SK-N-SH (cell line): ENCODE measurements around the gene ZFAND4. TPM values are rescaled to one million over a fixed set of nuclear protein-coding genes. Genes with fewer than 3 reads are reported as not detected.

Experiments
- CTCF ChIA-PET: fragments of 300-600, 350-600 bp; formaldehyde crosslinking; extraction: SDS; loops from one replicate; lab custom pipeline; 2021; lab: Yijun Ruan, JAX
- POLR2A ChIA-PET: fragments of 350-600 bp; sonication (Branson Sonifier 250); formaldehyde crosslinking; extraction: SDS; loops from one replicate; lab custom pipeline; 2020; ENCODE audit warnings: antibody characterized with exemption, inconsistent platforms; lab: Yijun Ruan, JAX
- DNase-seq: peaks from one replicate; pipeline ENCODE4 v3.0.0; 2012
- H2AFZ ChIP-seq: fragments of 200-600 bp; sonication (generic); 2 replicates; pipeline ENCODE4 v1.8.1; 2016; ENCODE audit warnings: antibody characterized with exemption, mild to moderate bottlenecking, low read depth
- H3F3A ChIP-seq: fragments of 200-600 bp; sonication (generic); replicated peaks from 2 replicates; pipeline ENCODE3; 2016; ENCODE audit warnings: antibody characterized with exemption, mild to moderate bottlenecking; ENCODE audit not compliant: insufficient read depth
- H3K27ac ChIP-seq, 2 experiments: fragments of 200-500 bp in 1 of 2; fragments of 200-600 bp in 1 of 2; sonication (Bioruptor generic) in 1 of 2; sonication (generic), shearing (Covaris generic) in 1 of 2; 2 replicates each; pipeline versions ENCODE4 v1.5.1 to v1.6.1; 2014 to 2016; ENCODE audit warnings: low read depth in 2 of 2, inconsistent platforms in 1 of 2, low read length in 1 of 2, mild to moderate bottlenecking in 1 of 2, mixed read lengths in 1 of 2
- H3K27me3 ChIP-seq: fragments of 200-600 bp; sonication (generic), shearing (Covaris generic); 2 replicates; pipeline ENCODE4 v1.6.1; 2016; ENCODE audit warnings: mixed run types; ENCODE audit not compliant: insufficient read depth
- H3K36me3 ChIP-seq, 2 experiments: fragments of 200-500 bp in 1 of 2; fragments of 200-600 bp in 1 of 2; sonication (Bioruptor generic) in 1 of 2; sonication (generic) in 1 of 2; replicated peaks in 1 of 2; 2 replicates each; pipeline versions ENCODE3 to v1.5.1; 2014 to 2016; ENCODE audit warnings: low read length in 1 of 2, mild to moderate bottlenecking in 1 of 2; ENCODE audit not compliant: insufficient read depth in 2 of 2, control insufficient read depth in 1 of 2
- H3K4me1 ChIP-seq, 2 experiments: fragments of 200-500 bp in 1 of 2; fragments of 200-600 bp in 1 of 2; sonication (Bioruptor generic) in 1 of 2; sonication (generic), shearing (Covaris generic) in 1 of 2; 2 replicates each; pipeline versions ENCODE4 v1.5.1 to v1.6.1; 2014 to 2016; ENCODE audit warnings: low read depth in 1 of 2, low read length in 1 of 2, mixed run types in 1 of 2; ENCODE audit not compliant: insufficient read depth in 2 of 2, control insufficient read depth in 1 of 2
- H3K4me2 ChIP-seq: fragments of 200-600 bp; sonication (generic), shearing (Covaris generic); 2 replicates; pipeline ENCODE4 v1.6.1; 2017; ENCODE audit warnings: mixed run types
- H3K4me3 ChIP-seq, 2 experiments: fragments of 200-500 bp in 1 of 2; fragments of 200-600 bp in 1 of 2; sonication (Bioruptor generic) in 1 of 2; sonication (generic), shearing (Covaris generic) in 1 of 2; 2 replicates each; pipeline versions ENCODE4 v1.5.1 to v1.8.1; 2014 to 2016; ENCODE audit warnings: low read depth in 2 of 2, inconsistent platforms in 1 of 2, low read length in 1 of 2, mild to moderate bottlenecking in 1 of 2, mixed read lengths in 1 of 2, moderate library complexity in 1 of 2
- H3K79me2 ChIP-seq: fragments of 200-600 bp; sonication (generic); 2 replicates; pipeline ENCODE4 v1.8.1; 2017; ENCODE audit warnings: mild to moderate bottlenecking; ENCODE audit not compliant: insufficient read depth
- H3K9ac ChIP-seq: fragments of 200-600 bp; sonication (generic); 2 replicates; pipeline ENCODE4 v1.6.1; 2017; ENCODE audit warnings: mixed run types
- H3K9me2 ChIP-seq: fragments of 200-600 bp; sonication (generic); 2 replicates; pipeline ENCODE4 v1.6.1; 2017; ENCODE audit warnings: mixed run types
- H3K9me3 ChIP-seq: fragments of 200-600 bp; sonication (generic); 2 replicates; pipeline ENCODE4 v1.6.1; 2017; ENCODE audit warnings: mixed run types, mild to moderate bottlenecking, moderate library complexity
- H4K20me1 ChIP-seq: fragments of 200-600 bp; sonication (generic); 2 replicates; pipeline ENCODE4 v1.6.1; 2017; ENCODE audit warnings: mild to moderate bottlenecking, mixed run types; ENCODE audit not compliant: insufficient read depth
- ELF1 ChIP-seq: IDR thresholded peaks from 2 replicates; pipeline ENCODE4 v1.4.0; 2012
- EP300 ChIP-seq, 2 experiments: IDR thresholded peaks; 2 replicates each; pipeline versions ENCODE4 v1.4.0 to v1.6.1; 2012; ENCODE audit warnings: borderline replicate concordance in 1 of 2, low read depth in 1 of 2, low read length in 1 of 2
- FOSL2 ChIP-seq: IDR thresholded peaks from 2 replicates; pipeline ENCODE4 v1.4.0; 2012; ENCODE audit warnings: low read depth, mild to moderate bottlenecking, moderate library complexity, borderline replicate concordance
- FOXM1 ChIP-seq: IDR thresholded peaks from 2 replicates; pipeline ENCODE4 v1.4.0; 2012; ENCODE audit warnings: low read depth, mild to moderate bottlenecking
- JUND ChIP-seq: IDR thresholded peaks from 2 replicates; pipeline ENCODE4 v1.4.0; 2012
- MAX ChIP-seq: IDR thresholded peaks from 2 replicates; pipeline ENCODE4 v1.4.0; 2012; ENCODE audit warnings: low read depth
- MXI1 ChIP-seq: IDR thresholded peaks from 2 replicates; pipeline ENCODE4 v1.6.1; 2012; ENCODE audit warnings: mild to moderate bottlenecking, low read depth, low read length, improper control_type of control experiment
- NFIC ChIP-seq: IDR thresholded peaks from 2 replicates; pipeline ENCODE4 v1.4.0; 2012; ENCODE audit warnings: borderline replicate concordance
- POLR2AphosphoS5 ChIP-seq: IDR thresholded peaks from 2 replicates; pipeline ENCODE4 v1.6.1; 2012; ENCODE audit warnings: low read depth, low read length
- TAF1 ChIP-seq: IDR thresholded peaks from 2 replicates; pipeline ENCODE4 v1.6.1; 2012; ENCODE audit warnings: low read depth, mild to moderate bottlenecking, low read length, moderate library complexity, borderline replicate concordance
- USF1 ChIP-seq: IDR thresholded peaks from 2 replicates; pipeline ENCODE4 v1.4.0; 2012; ENCODE audit warnings: low read depth, borderline replicate concordance
- USF2 ChIP-seq: fragments of 150-350 bp; IDR thresholded peaks from 2 replicates; pipeline ENCODE4 v1.6.1; 2017; ENCODE audit warnings: antibody characterized with exemption, low read length, low read depth, borderline replicate concordance
- YY1 ChIP-seq: IDR thresholded peaks from 2 replicates; pipeline ENCODE4 v1.4.0; 2012; ENCODE audit warnings: low read depth, mild to moderate bottlenecking
- WGBS: methylation state at CpG from one replicate; pipeline ENCODE4 v1.1.6; 2017; ENCODE audit warnings: low lambda C conversion rate; 5-methylcytosine and 5-hydroxymethylcytosine counted together
- polyA plus RNA-seq, 3 experiments: library from polyadenylated mRNA; depleted of rRNA; stranded (reverse); fragments of >200 nt; gene quantifications; 2 replicates each; pipeline ENCODE4 v1.2.3, GENCODE V29; 2012
- TF ChIP-seq, protein P1 (sequence below): fragments of 150-350 bp; IDR thresholded peaks from 2 replicates; pipeline ENCODE4 v1.6.1; 2016; ENCODE audit warnings: mild to moderate bottlenecking, low read depth, low read length
- TF ChIP-seq, protein P2 (sequence below): IDR thresholded peaks from 2 replicates; pipeline ENCODE4 v1.4.0; 2012; ENCODE audit warnings: low read depth, borderline replicate concordance
- TF ChIP-seq, protein P3 (sequence below): IDR thresholded peaks from 2 replicates; pipeline ENCODE4 v1.6.1; 2012; ENCODE audit warnings: mild to moderate bottlenecking, low read depth, low read length, moderate library complexity
- TF ChIP-seq, protein P4 (sequence below): fragments of 200-600 bp; sonication (generic); IDR thresholded peaks from 2 replicates; pipeline ENCODE4 v1.6.1; 2017; ENCODE audit warnings: antibody characterized with exemption, mild to moderate bottlenecking, moderate library complexity

Gene ZFAND4
- polyA plus RNA-seq, 1 of the 3 experiments (the other 2 are of a cell fraction), result 2.0 TPM

DNA sequence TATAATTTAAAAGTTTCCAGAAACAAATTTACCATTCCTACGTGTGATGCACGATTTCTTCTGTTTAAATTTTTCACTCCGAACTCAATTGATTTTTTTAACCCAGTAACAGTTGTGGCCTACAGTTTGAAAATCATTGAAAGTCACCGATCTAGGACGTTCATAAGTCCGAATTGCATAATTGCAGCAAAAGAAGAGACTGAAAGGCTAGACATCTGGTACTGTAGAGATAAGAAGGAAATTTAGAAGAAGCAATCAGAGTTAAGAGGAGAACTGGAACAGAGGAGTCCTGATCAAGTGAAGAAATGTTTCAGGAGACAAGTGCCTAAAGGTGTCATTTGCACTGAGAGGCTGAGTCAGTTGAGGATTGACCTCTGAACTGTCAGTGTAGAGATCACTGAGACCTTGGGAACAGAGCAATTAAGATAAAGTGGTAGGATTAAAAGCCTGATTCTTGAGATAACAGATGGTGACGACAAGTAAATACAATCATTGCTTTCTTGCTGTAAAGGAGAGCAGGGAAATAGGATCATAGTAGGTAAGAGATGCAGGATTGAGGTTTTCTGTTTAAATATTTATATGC, 73.5 kb downstream of the ZFAND4 start:
- POLR2A ChIA-PET, result no interaction called here
- no peak overlapping the region for H3K27ac ChIP-seq
- H3K9ac ChIP-seq, result no peak overlapping the region
- no peaks in the 10 kb centered on the region for H3K36me3 ChIP-seq
- peaks cover 3% of the 10 kb centered on the region for H3F3A ChIP-seq
- 68% methylated on average over 7 of the region's 7 CpGs for WGBS
- no peaks in the 10 kb centered on the region for H3K27me3 ChIP-seq
- no peak overlapping the region for H3K4me3 ChIP-seq
- no peaks in the 10 kb centered on the region; a peak in 1 of 4 replicates for H3K4me1 ChIP-seq
- no peak overlapping the region for H2AFZ ChIP-seq
- no peak for DNase-seq
- H3K9me3 ChIP-seq, result no peaks in the 10 kb centered on the region
- no peak overlapping the region for H3K4me2 ChIP-seq
- H4K20me1 ChIP-seq, result no peaks in the 10 kb centered on the region
- TF ChIP-seq JUND (no peak), YY1 (no peak), FOXM1 (no peak), EP300 (IDR thresholded peaks at IDR 0.05; ENCODE audit: borderline replicate concordance in 1 of 2, low read depth in 1 of 2, low read length in 1 of 2) (no peak), NFIC (no peak), POLR2AphosphoS5 (no peak), USF2 (no peak), MAX (no peak), ELF1 (no peak), TAF1 (no peak)
- TF ChIP-seq, protein P1, sequence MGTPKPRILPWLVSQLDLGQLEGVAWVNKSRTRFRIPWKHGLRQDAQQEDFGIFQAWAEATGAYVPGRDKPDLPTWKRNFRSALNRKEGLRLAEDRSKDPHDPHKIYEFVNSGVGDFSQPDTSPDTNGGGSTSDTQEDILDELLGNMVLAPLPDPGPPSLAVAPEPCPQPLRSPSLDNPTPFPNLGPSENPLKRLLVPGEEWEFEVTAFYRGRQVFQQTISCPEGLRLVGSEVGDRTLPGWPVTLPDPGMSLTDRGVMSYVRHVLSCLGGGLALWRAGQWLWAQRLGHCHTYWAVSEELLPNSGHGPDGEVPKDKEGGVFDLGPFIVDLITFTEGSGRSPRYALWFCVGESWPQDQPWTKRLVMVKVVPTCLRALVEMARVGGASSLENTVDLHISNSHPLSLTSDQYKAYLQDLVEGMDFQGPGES, result no peak
- peaks cover 2% of the 10 kb centered on the region; the same call in 1 of the 2 replicates for H3K79me2 ChIP-seq
- CTCF ChIA-PET, result interaction anchor here (1.6 to 1.7 kb wide), 2 partner anchors 134 kb away, joined by 5 read pairs; no protein-coding TSS in a partner anchor
- no peaks in the 10 kb centered on the region for H3K9me2 ChIP-seq

- H3K27me3 ChIP-seq, result no peaks in the 10 kb centered on the region
- H3K4me3 ChIP-seq, result no peak overlapping the region
- no peak overlapping the region for H3K9ac ChIP-seq
- no peak for DNase-seq
- peaks cover 3% of the 10 kb centered on the region for H3F3A ChIP-seq
- ChIA-PET CTCF (interaction anchor here (1.6 to 2.0 kb wide), 2 partner anchors 76 to 131 kb away, joined by 5 to 7 read pairs; partner anchors contain the start of gene ZFAND4), POLR2A (no interaction called here)
- 81% methylated on average over 9 of the region's 9 CpGs for WGBS
- no peak overlapping the region for H3K4me2 ChIP-seq
- no peaks in the 10 kb centered on the region for H3K36me3 ChIP-seq
- no peak overlapping the region for H2AFZ ChIP-seq
- H4K20me1 ChIP-seq, result no peaks in the 10 kb centered on the region
- H3K4me1 ChIP-seq, result peaks cover 0 to 7% of the 10 kb centered on the region in 2 experiments; a peak in 2 of 4 replicates
- H3K9me2 ChIP-seq, result no peaks in the 10 kb centered on the region
- peaks cover 23% of the 10 kb centered on the region for H3K79me2 ChIP-seq
- H3K27ac ChIP-seq, result no peak overlapping the region
- no peaks in the 10 kb centered on the region for H3K9me3 ChIP-seq
- TF ChIP-seq MXI1, result no peak
- no peak for TF ChIP-seq YY1
- no peak for TF ChIP-seq USF1
- TF ChIP-seq, protein P2, sequence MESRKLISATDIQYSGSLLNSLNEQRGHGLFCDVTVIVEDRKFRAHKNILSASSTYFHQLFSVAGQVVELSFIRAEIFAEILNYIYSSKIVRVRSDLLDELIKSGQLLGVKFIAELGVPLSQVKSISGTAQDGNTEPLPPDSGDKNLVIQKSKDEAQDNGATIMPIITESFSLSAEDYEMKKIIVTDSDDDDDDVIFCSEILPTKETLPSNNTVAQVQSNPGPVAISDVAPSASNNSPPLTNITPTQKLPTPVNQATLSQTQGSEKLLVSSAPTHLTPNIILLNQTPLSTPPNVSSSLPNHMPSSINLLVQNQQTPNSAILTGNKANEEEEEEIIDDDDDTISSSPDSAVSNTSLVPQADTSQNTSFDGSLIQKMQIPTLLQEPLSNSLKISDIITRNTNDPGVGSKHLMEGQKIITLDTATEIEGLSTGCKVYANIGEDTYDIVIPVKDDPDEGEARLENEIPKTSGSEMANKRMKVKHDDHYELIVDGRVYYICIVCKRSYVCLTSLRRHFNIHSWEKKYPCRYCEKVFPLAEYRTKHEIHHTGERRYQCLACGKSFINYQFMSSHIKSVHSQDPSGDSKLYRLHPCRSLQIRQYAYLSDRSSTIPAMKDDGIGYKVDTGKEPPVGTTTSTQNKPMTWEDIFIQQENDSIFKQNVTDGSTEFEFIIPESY, result no peak
- TF ChIP-seq, protein P3, sequence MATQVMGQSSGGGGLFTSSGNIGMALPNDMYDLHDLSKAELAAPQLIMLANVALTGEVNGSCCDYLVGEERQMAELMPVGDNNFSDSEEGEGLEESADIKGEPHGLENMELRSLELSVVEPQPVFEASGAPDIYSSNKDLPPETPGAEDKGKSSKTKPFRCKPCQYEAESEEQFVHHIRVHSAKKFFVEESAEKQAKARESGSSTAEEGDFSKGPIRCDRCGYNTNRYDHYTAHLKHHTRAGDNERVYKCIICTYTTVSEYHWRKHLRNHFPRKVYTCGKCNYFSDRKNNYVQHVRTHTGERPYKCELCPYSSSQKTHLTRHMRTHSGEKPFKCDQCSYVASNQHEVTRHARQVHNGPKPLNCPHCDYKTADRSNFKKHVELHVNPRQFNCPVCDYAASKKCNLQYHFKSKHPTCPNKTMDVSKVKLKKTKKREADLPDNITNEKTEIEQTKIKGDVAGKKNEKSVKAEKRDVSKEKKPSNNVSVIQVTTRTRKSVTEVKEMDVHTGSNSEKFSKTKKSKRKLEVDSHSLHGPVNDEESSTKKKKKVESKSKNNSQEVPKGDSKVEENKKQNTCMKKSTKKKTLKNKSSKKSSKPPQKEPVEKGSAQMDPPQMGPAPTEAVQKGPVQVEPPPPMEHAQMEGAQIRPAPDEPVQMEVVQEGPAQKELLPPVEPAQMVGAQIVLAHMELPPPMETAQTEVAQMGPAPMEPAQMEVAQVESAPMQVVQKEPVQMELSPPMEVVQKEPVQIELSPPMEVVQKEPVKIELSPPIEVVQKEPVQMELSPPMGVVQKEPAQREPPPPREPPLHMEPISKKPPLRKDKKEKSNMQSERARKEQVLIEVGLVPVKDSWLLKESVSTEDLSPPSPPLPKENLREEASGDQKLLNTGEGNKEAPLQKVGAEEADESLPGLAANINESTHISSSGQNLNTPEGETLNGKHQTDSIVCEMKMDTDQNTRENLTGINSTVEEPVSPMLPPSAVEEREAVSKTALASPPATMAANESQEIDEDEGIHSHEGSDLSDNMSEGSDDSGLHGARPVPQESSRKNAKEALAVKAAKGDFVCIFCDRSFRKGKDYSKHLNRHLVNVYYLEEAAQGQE, result no peak
- TF ChIP-seq FOSL2, result no peak
- TF ChIP-seq, protein P4, sequence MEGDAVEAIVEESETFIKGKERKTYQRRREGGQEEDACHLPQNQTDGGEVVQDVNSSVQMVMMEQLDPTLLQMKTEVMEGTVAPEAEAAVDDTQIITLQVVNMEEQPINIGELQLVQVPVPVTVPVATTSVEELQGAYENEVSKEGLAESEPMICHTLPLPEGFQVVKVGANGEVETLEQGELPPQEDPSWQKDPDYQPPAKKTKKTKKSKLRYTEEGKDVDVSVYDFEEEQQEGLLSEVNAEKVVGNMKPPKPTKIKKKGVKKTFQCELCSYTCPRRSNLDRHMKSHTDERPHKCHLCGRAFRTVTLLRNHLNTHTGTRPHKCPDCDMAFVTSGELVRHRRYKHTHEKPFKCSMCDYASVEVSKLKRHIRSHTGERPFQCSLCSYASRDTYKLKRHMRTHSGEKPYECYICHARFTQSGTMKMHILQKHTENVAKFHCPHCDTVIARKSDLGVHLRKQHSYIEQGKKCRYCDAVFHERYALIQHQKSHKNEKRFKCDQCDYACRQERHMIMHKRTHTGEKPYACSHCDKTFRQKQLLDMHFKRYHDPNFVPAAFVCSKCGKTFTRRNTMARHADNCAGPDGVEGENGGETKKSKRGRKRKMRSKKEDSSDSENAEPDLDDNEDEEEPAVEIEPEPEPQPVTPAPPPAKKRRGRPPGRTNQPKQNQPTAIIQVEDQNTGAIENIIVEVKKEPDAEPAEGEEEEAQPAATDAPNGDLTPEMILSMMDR, result no peak
Measured at GRCh38 chr10:45596526-45596925, 76.0 kb downstream of the ZFAND4 start.
